Tibial nerve (tissue), 4 donors: ENCODE data around the gene AVL9. TPM values are rescaled to one million over a fixed set of nuclear protein-coding genes. Genes with fewer than 3 reads are reported as not detected.

ENCODE experiments used
- DNase-seq, 2 donors: peaks; one replicate each; pipeline ENCODE4 v3.0.0-alpha.2; 2019; ENCODE audit warnings: low spot score in 2 of 2
- H3K27ac ChIP-seq, 4 donors: fragments of 200-600 bp; sonication (generic) in 3 of 4; one replicate each; pipeline ENCODE4 v1.5.1; 2017 to 2019; ENCODE audit warnings: mild to moderate bottlenecking in 1 of 4
- H3K27me3 ChIP-seq, 2 donors: fragments of 200-600 bp; sonication (generic) in 1 of 2; one replicate each; pipeline versions ENCODE4 v1.5.1 to v1.6.0; 2017 to 2019
- H3K36me3 ChIP-seq, 3 donors: fragments of 200-600 bp; sonication (generic); one replicate each; pipeline ENCODE4 v1.5.1; 2018 to 2019
- H3K4me1 ChIP-seq, 4 donors: fragments of 200-600 bp; sonication (generic) in 3 of 4; one replicate each; pipeline ENCODE4 v1.5.1; 2017 to 2019
- H3K4me3 ChIP-seq, 4 donors: fragments of 200-600 bp; sonication (generic) in 3 of 4; one replicate each; pipeline ENCODE4 v1.5.1; 2017 to 2019; ENCODE audit warnings: mild to moderate bottlenecking in 1 of 4, moderate library complexity in 1 of 4
- H3K9me3 ChIP-seq, 4 donors: fragments of 200-600 bp; sonication (generic) in 3 of 4; one replicate each; pipeline ENCODE4 v1.5.1; 2017 to 2019
- EP300 ChIP-seq, 2 donors: sonication (generic); formaldehyde crosslinking; IDR thresholded peaks; one replicate each; pipeline ENCODE4 v1.6.1; 2017; ENCODE audit warnings: antibody characterized with exemption in 2 of 2, mild to moderate bottlenecking in 1 of 2
- POLR2A ChIP-seq, 2 donors: fragments of 450-650 bp; IDR thresholded peaks; one replicate each; pipeline ENCODE4 v1.6.1; 2017; ENCODE audit warnings: antibody characterized with exemption in 2 of 2, mild to moderate bottlenecking in 2 of 2, moderate library complexity in 2 of 2
- WGBS, 2 donors: methylation state at CpG; one replicate each; pipeline ENCODE4 v1.1.5; 2018; 5-methylcytosine and 5-hydroxymethylcytosine counted together
- total RNA-seq, 4 donors: library from RNA; depleted of rRNA; stranded (reverse); fragments of >200 nt; gene quantifications; one replicate each; pipeline ENCODE4 v1.1.0, GENCODE V29; 2016
- TF ChIP-seq, protein P1 (sequence below), 5 experiments: fragments of 200-600 bp in 3 of 5; fragments of 450-650 bp in 2 of 5; sonication (generic) in 3 of 5; IDR thresholded peaks; one replicate each; pipeline ENCODE4 v1.5.1; 2016 to 2019; ENCODE audit warnings: antibody characterized with exemption in 5 of 5, mild to moderate bottlenecking in 3 of 5, moderate library complexity in 2 of 5

Gene AVL9
- total RNA-seq, 4 donors from 2014 or later: 19.4 to 36.1 (median 31.5) TPM

- 90 to 92% methylated on average over 8 of the region's 8 CpGs for WGBS, 2 donors
- H3K9me3 ChIP-seq: no peaks in the 10 kb centered on the region
- H3K27ac ChIP-seq: no peak overlapping the region
- TF ChIP-seq POLR2A (IDR thresholded peaks at IDR 0.05) (no peak), EP300 (IDR thresholded peaks at IDR 0.05) (no peak)
- TF ChIP-seq, protein P1, sequence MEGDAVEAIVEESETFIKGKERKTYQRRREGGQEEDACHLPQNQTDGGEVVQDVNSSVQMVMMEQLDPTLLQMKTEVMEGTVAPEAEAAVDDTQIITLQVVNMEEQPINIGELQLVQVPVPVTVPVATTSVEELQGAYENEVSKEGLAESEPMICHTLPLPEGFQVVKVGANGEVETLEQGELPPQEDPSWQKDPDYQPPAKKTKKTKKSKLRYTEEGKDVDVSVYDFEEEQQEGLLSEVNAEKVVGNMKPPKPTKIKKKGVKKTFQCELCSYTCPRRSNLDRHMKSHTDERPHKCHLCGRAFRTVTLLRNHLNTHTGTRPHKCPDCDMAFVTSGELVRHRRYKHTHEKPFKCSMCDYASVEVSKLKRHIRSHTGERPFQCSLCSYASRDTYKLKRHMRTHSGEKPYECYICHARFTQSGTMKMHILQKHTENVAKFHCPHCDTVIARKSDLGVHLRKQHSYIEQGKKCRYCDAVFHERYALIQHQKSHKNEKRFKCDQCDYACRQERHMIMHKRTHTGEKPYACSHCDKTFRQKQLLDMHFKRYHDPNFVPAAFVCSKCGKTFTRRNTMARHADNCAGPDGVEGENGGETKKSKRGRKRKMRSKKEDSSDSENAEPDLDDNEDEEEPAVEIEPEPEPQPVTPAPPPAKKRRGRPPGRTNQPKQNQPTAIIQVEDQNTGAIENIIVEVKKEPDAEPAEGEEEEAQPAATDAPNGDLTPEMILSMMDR (IDR thresholded peaks at IDR 0.05): no peak
- DNase-seq: no peak
- H3K4me1 ChIP-seq: peaks cover 0 to 7% (median 0%) of the 10 kb centered on the region in 4 donors
- H3K27me3 ChIP-seq: no peaks in the 10 kb centered on the region
- H3K36me3 ChIP-seq: peaks cover 0 to 52% (median 11%) of the 10 kb centered on the region in 3 donors
- no peak overlapping the region for H3K4me3 ChIP-seq
Observed at GRCh38 chr7:32569388-32570289, 74.3 kb downstream of the AVL9 start.

DNA sequence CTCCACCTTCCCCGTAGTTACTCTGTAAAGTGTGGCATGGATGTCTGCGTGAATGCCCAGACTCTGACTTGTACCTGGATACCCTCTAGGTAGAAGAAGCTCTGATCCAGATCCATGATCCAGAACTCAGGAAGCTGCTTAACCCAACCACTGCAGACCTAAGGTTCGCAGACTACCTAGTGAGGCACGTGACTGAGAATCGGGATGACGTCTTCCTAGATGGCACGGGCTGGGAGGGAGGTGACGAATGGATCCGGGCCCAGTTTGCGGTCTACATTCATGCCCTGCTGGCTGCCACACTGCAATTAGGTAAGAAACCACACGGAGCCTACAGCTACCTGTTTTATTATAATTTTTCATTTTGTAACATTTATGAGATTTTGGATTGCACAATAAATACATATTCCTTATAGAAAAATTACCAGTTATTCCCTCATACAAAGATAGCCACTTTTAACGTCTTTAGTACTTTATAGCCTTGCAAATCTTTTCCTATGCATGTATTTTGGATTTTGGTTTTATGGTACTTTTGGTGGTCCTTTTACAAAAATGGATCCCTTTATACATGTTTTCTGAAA is 77.9 kb downstream of the AVL9 start:
- no peak overlapping the region for H3K4me3 ChIP-seq
- H3K4me1 ChIP-seq: peaks cover 0 to 5% (median 0%) of the 10 kb centered on the region in 4 donors
- no peak overlapping the region for H3K27ac ChIP-seq
- DNase-seq: no peak
- no peaks in the 10 kb centered on the region for H3K9me3 ChIP-seq
- H3K27me3 ChIP-seq: no peaks in the 10 kb centered on the region
- H3K36me3 ChIP-seq: peaks cover 0 to 80% (median 11%) of the 10 kb centered on the region in 3 donors
- TF ChIP-seq POLR2A (IDR thresholded peaks at IDR 0.05) (no peak), EP300 (IDR thresholded peaks at IDR 0.05) (no peak)
- WGBS, 2 donors: 92 to 93% methylated on average over 12 of the region's 12 CpGs

- TF ChIP-seq, protein P1 (IDR thresholded peaks at IDR 0.05): no peak
- TF ChIP-seq POLR2A (IDR thresholded peaks at IDR 0.05): no peak
- no peak for TF ChIP-seq EP300 (IDR thresholded peaks at IDR 0.05)
- no peaks in the 10 kb centered on the region for H3K9me3 ChIP-seq
- no peaks in the 10 kb centered on the region for H3K27me3 ChIP-seq
- DNase-seq: no peak
- H3K4me1 ChIP-seq: peaks cover 0 to 5% (median 0%) of the 10 kb centered on the region in 4 donors
- H3K36me3 ChIP-seq: peaks cover 0 to 84% (median 11%) of the 10 kb centered on the region in 3 donors
- no peak overlapping the region for H3K4me3 ChIP-seq
- no peak overlapping the region for H3K27ac ChIP-seq
- WGBS, 2 donors: 86 to 93% methylated on average over 1 of the region's 1 CpG
Observed at GRCh38 chr7:32574626-32575025, 79.3 kb downstream of the AVL9 start.

DNA sequence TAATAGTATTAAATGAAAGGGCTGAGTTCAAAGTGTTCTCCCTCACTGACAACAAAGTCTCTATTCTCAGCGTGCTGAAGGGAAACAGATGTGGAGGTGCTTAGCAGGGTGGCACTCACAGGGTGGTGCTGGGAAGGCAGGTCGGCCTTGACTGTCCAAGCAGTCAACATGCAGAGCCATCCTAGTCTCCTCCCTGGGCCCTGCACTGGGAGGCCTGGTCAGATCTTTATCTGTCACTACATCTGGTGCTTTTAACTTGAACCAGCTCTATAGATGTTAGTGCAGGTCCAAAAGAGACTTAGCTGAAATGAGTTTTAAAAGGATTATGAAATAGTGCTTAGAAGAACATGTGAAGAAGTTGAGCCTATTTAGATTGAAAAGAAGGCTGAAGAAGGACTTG is 82.1 kb downstream of the AVL9 start:
- DNase-seq: no peak
- H3K27me3 ChIP-seq: no peaks in the 10 kb centered on the region
- WGBS, 2 donors: 84 to 93% methylated on average over 2 of the region's 2 CpGs
- H3K27ac ChIP-seq: no peak overlapping the region
- no peaks in the 10 kb centered on the region for H3K9me3 ChIP-seq
- peaks cover 0 to 5% (median 0%) of the 10 kb centered on the region in 4 donors for H3K4me1 ChIP-seq
- H3K4me3 ChIP-seq: no peak overlapping the region
- no peak for TF ChIP-seq POLR2A (IDR thresholded peaks at IDR 0.05)
- TF ChIP-seq EP300 (IDR thresholded peaks at IDR 0.05): no peak
- TF ChIP-seq, protein P1 (IDR thresholded peaks at IDR 0.05): no peak
- H3K36me3 ChIP-seq: peaks cover 3 to 87% (median 7%) of the 10 kb centered on the region in 3 donors

DNA sequence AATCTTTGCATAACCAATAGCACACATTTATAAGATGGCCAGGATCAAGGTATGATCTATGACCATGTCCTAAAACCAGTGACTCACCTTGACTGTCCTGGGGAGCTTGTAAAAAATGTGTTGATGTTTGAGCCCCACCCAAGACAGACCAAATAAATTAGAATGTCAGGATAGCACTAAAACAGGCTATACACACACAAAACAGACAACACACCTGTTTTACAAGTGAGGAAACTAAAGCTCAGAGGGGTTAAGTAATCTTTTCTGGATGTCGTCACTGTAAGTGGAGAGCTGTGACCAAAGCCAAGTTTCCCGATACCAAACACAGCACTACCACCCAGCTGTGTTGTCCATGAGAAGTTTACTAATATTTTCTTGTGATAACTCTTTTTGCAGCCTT is 84.5 kb downstream of the AVL9 start:
- Histone ChIP-seq H3K36me3 (peaks cover 0 to 88% (median 7%) of the 10 kb centered on the region in 3 donors), H3K27ac (no peak overlapping the region), H3K4me1 (no peaks in the 10 kb centered on the region), H3K9me3 (no peaks in the 10 kb centered on the region), H3K4me3 (no peak overlapping the region), H3K27me3 (no peaks in the 10 kb centered on the region)
- no peak for DNase-seq
- 78 to 83% methylated on average over 2 of the region's 2 CpGs for WGBS, 2 donors
- no peak for TF ChIP-seq POLR2A (IDR thresholded peaks at IDR 0.05)
- no peak for TF ChIP-seq EP300 (IDR thresholded peaks at IDR 0.05)
- TF ChIP-seq, protein P1 (IDR thresholded peaks at IDR 0.05): no peak
